NT2/D1 (cell line): ENCODE measurements around the gene LCA5.

ENCODE experiments used
- SUZ12 ChIP-seq: IDR thresholded peaks from 2 replicates; pipeline ENCODE4 v1.6.1; 2011; ENCODE audit not compliant: insufficient read length, insufficient read depth; ENCODE audit errors: extremely low read depth
- YY1 ChIP-seq: IDR thresholded peaks from 2 replicates; pipeline ENCODE4 v1.6.1; 2011; ENCODE audit not compliant: insufficient read length, insufficient read depth
- ZNF274 ChIP-seq: IDR thresholded peaks from 2 replicates; pipeline ENCODE4 v1.6.1; 2011; ENCODE audit warnings: mild to moderate bottlenecking, low read depth, low read length

DNA sequence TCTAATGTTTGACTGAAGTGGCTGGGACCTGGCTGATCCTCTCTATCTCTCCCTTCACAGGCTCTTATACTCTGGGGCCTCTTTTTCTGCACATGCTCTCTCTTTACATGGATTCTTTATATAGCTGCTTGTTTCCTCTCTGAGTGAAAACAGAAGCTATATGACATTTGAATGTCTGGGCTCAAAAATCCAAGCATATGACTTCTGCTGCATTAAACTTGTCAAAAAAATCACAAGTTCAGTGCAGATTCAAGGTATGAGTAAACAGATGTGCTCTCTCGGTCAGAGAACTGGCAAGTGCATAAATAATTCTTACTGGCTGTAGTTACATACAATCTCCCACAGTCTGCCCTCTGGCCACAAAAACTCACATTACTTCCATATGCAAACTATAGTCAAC lies 96.6 kb downstream of the LCA5 start:
- TF ChIP-seq SUZ12 (no peak), ZNF274 (no peak), YY1 (no peak)
